ENCODE results near the gene KRT1. TPM values are rescaled to one million over a fixed set of nuclear protein-coding genes. Genes with fewer than 3 reads are reported as not detected.

KRT1 gene
- total RNA-seq, 3 donors from 2014 or later: not detected

DNA sequence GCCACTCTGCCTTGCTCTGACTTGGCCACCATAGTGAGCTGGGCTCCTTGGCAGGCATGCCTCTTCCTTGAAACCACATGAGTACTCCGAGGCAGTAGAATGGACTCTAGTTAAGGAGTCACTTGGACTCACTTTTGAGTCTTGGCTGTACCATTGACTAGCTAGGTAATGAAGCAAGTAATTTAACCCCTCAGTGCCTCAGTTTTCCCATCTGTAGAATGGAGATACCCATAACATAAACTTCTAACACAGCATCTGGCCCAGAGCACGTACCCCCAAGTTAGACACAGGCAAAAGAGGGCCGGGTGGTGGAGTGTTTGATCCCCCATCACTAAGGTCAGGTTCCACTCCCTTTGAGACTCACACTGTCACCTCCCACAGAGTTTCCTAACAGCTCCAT, 14.8 kb upstream of the KRT1 start:
- H3K4me1 ChIP-seq: no peaks in the 10 kb centered on the region
- H3K36me3 ChIP-seq: no peaks in the 10 kb centered on the region
- H3K9me3 ChIP-seq: no peaks in the 10 kb centered on the region
- no peak overlapping the region for H3K4me3 ChIP-seq
- no peak overlapping the region for H3K27ac ChIP-seq
- no peak for DNase-seq (ENCODE audit: low spot score in 2 of 2)
- intact Hi-C loops (cut with DNase I; ENCODE audit: low total_unique reads): no loop called here
- no peak for TF ChIP-seq POLR2A (IDR thresholded peaks at IDR 0.05)
- TF ChIP-seq POLR2AphosphoS5 (IDR thresholded peaks at IDR 0.05): no peak
- TF ChIP-seq, protein P1, sequence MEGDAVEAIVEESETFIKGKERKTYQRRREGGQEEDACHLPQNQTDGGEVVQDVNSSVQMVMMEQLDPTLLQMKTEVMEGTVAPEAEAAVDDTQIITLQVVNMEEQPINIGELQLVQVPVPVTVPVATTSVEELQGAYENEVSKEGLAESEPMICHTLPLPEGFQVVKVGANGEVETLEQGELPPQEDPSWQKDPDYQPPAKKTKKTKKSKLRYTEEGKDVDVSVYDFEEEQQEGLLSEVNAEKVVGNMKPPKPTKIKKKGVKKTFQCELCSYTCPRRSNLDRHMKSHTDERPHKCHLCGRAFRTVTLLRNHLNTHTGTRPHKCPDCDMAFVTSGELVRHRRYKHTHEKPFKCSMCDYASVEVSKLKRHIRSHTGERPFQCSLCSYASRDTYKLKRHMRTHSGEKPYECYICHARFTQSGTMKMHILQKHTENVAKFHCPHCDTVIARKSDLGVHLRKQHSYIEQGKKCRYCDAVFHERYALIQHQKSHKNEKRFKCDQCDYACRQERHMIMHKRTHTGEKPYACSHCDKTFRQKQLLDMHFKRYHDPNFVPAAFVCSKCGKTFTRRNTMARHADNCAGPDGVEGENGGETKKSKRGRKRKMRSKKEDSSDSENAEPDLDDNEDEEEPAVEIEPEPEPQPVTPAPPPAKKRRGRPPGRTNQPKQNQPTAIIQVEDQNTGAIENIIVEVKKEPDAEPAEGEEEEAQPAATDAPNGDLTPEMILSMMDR (IDR thresholded peaks at IDR 0.05): no peak
- H3K27me3 ChIP-seq: peaks cover 0 to 12% of the 10 kb centered on the region in 2 donors

DNA sequence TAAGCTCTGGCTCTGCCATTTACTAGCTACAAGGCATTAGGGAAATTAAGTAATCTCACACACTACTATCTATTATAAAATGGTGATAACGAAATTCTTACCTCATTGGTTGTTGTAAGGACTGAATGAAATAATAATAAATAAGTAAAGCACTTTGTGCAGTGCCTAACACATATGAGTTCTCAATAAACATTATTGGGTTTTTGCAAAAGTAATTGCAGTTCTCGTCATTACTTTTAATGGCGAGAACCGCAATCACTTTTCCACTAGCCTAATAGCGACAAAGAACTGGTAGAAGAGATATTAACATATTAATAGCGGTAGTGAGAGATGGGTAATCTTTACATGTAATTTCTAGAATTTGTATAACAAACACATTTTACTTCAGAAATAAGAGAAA, 13.9 kb upstream of the KRT1 start:
- DNase-seq (ENCODE audit: low spot score in 2 of 2): no peak
- Histone ChIP-seq H3K27ac (no peak overlapping the region), H3K27me3 (peaks cover 0 to 12% of the 10 kb centered on the region in 2 donors), H3K4me1 (no peaks in the 10 kb centered on the region), H3K4me3 (no peak overlapping the region), H3K36me3 (no peaks in the 10 kb centered on the region), H3K9me3 (no peaks in the 10 kb centered on the region)
- TF ChIP-seq, protein P1 (IDR thresholded peaks at IDR 0.05): no peak
- TF ChIP-seq POLR2A (IDR thresholded peaks at IDR 0.05) (no peak), POLR2AphosphoS5 (IDR thresholded peaks at IDR 0.05) (no peak)
- intact Hi-C loops (cut with DNase I; ENCODE audit: low total_unique reads): no loop called here

DNA sequence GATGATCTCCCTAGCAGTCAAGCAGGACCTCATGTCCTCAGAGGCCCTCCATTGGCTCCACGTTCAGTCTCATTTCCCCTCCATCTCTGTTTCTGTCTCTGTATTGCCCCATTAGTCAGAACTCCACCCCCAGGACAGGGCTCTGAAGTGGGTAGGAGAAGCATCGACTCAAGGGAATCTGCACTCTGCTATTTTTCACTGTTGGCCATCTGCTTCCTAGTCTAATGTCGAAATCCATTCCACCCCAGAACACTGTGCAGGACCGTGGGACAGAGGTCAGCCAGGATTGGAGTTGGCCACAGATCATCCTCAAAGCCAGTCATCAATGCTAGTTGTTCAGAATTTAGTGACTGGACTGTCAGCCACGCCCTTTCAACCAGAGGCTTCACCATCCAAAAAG, 13.1 kb upstream of the KRT1 start:
- TF ChIP-seq POLR2AphosphoS5 (IDR thresholded peaks at IDR 0.05) (no peak), POLR2A (IDR thresholded peaks at IDR 0.05) (no peak)
- TF ChIP-seq, protein P1 (IDR thresholded peaks at IDR 0.05): no peak
- Histone ChIP-seq H3K27me3 (peaks cover 0 to 12% of the 10 kb centered on the region in 2 donors), H3K4me1 (no peaks in the 10 kb centered on the region), H3K36me3 (no peaks in the 10 kb centered on the region), H3K27ac (no peak overlapping the region), H3K9me3 (no peaks in the 10 kb centered on the region), H3K4me3 (no peak overlapping the region)
- intact Hi-C loops (cut with DNase I; ENCODE audit: low total_unique reads): no loop called here
- no peak for DNase-seq (ENCODE audit: low spot score in 2 of 2)

DNA sequence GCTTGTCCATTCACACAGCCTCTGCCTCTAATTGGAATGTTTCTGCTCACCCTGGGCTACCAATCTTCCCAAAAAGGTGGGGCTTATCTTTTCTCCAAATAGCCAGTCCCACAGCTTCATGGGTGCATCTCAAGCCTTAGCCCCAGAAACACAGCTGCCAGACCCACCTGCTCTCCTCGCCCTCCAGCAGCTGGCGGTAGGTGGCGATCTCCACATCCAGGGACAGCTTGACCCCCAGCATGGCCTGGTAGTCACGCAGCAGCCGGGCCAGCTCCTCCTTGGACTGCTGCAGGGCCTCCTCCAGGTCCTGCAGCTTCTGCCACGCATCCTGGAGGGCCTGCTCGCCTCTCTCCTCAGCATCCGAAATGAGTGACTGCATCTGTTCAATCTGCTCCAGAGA, 12.0 kb upstream of the KRT1 start:
- H3K27me3 ChIP-seq: peaks cover 0 to 12% of the 10 kb centered on the region in 2 donors
- no peaks in the 10 kb centered on the region for H3K9me3 ChIP-seq
- intact Hi-C loops (cut with DNase I; ENCODE audit: low total_unique reads): no loop called here
- H3K36me3 ChIP-seq: no peaks in the 10 kb centered on the region
- TF ChIP-seq POLR2AphosphoS5 (IDR thresholded peaks at IDR 0.05) (no peak), POLR2A (IDR thresholded peaks at IDR 0.05) (no peak)
- TF ChIP-seq, protein P1 (IDR thresholded peaks at IDR 0.05): no peak
- no peak overlapping the region for H3K27ac ChIP-seq
- H3K4me3 ChIP-seq: no peak overlapping the region
- no peak for DNase-seq (ENCODE audit: low spot score in 2 of 2)
- no peaks in the 10 kb centered on the region for H3K4me1 ChIP-seq

DNA sequence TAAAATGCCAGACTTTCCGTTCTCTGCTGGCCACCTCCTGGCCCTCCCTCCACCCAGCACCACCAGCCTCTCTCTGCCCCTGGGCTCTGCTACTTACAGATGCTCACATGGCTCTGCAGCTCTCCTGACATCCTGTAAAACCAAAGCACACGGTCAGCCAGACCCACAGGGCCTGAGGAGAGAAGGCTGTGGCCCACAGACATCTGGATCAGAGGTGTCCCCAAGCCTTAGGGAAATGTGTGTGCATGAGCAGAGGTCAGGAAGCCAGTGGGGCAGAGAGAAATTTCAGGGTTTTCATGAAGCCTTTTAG, 11.6 kb upstream of the KRT1 start:
- no peak overlapping the region for H3K4me3 ChIP-seq
- DNase-seq (ENCODE audit: low spot score in 2 of 2): no peak
- intact Hi-C loops (cut with DNase I; ENCODE audit: low total_unique reads): no loop called here
- H3K9me3 ChIP-seq: no peaks in the 10 kb centered on the region
- H3K27me3 ChIP-seq: peaks cover 0 to 7% of the 10 kb centered on the region in 2 donors
- TF ChIP-seq POLR2A (IDR thresholded peaks at IDR 0.05) (no peak), POLR2AphosphoS5 (IDR thresholded peaks at IDR 0.05) (no peak)
- TF ChIP-seq, protein P1 (IDR thresholded peaks at IDR 0.05): no peak
- H3K27ac ChIP-seq: no peak overlapping the region
- H3K4me1 ChIP-seq: no peaks in the 10 kb centered on the region
- no peaks in the 10 kb centered on the region for H3K36me3 ChIP-seq
